ENCODE measurements around the gene TTLL10.

GRCh38 chr1:1157914-1158710 is 15.6 kb upstream of the TTLL10 start:
- TF ChIP-seq RFX5 (IDR thresholded peaks at IDR 0.05; ENCODE audit: low read length) (no peak), MAX (IDR thresholded peaks at IDR 0.05; ENCODE audit: low read depth) (no peak), USF2 (IDR thresholded peaks at IDR 0.05; ENCODE audit: borderline replicate concordance, low read depth, low read length) (no peak), GABPA (IDR thresholded peaks at IDR 0.05; ENCODE audit: low read depth) (no peak), PBX3 (IDR thresholded peaks at IDR 0.05) (no peak), IRF3 (IDR thresholded peaks at IDR 0.05; ENCODE audit: low read depth, low read length) (no peak), CTCF (IDR thresholded peaks at IDR 0.05) (no peak), POLR2AphosphoS5 (IDR thresholded peaks at IDR 0.05; ENCODE audit: low read depth, low read length) (no peak), NRF1 (IDR thresholded peaks at IDR 0.05; ENCODE audit: low read depth, low read length) (no peak), TAF1 (IDR thresholded peaks at IDR 0.05; ENCODE audit: borderline replicate concordance, low read depth, low read length) (no peak), JUND (IDR thresholded peaks at IDR 0.05) (no peak), RXRA (IDR thresholded peaks at IDR 0.05; ENCODE audit: borderline replicate concordance, low read depth) (no peak)

All from SK-N-SH (cell line).